SU-DHL-6 (cell line): ENCODE measurements around the gene TEDC1.

Source experiments
- EZH2phosphoT487 ChIP-seq: fragments of 200-600 bp; sonication (generic), shearing (Covaris generic); conservative IDR thresholded peaks from 2 replicates; pipeline ENCODE4 v1.6.1; 2018; ENCODE audit warnings: mild to moderate bottlenecking, antibody characterized with exemption, low read length, moderate library complexity, mixed read lengths
- TF ChIP-seq, protein P1 (sequence below): fragments of 200-600 bp; sonication (generic); IDR thresholded peaks from one replicate; pipeline ENCODE4 v1.5.1; 2017; ENCODE audit warnings: antibody characterized with exemption, mild to moderate bottlenecking, low read length, moderate library complexity; ENCODE audit not compliant: insufficient read depth, poor library complexity, severe bottlenecking

DNA sequence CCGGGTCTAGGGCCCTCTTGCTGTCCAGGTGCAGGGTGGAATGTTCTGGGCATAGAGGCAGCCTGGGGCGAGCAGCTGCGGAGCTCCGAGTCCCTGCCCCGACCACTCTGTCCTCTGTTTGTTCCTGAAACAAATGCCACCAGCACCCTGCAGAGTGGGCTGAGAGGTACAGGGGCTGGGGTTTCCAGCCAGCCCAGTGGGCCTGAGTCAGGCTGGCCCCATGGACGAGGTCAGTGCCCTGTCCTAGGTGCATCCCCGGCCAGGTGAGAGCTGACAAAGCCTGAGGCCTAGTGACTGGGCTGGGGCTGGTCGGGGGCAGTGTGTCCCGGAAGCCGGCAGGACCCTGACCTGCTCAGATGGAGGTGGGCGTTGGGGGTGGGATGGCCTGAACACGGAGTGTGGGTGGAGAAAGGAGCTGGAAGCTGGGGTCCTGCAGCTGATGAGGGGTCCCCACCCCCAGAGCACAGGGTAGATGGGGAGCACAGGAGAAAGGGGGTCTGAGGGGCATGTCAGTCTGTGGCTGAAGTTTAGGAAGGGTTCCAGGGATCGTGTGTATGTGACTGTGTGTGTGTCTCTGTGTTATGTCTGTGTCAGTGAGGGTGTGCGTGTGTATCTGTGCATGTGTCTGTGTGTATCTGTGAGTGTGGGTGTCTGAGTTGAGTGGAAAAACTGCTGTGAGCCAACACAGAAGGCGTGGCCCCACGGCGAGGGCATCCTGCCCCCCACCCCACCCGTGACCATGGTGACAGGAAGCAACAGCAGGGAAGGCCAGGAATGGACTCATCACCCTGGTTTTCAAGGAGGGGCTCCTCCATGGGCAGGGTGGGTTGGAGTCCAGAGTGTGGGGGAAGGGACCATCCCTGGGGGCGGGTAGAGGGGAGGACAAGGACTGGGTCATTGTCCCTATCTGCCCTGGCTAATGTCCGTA lies 6.7 kb upstream of the TEDC1 start:
- TF ChIP-seq, protein P1, sequence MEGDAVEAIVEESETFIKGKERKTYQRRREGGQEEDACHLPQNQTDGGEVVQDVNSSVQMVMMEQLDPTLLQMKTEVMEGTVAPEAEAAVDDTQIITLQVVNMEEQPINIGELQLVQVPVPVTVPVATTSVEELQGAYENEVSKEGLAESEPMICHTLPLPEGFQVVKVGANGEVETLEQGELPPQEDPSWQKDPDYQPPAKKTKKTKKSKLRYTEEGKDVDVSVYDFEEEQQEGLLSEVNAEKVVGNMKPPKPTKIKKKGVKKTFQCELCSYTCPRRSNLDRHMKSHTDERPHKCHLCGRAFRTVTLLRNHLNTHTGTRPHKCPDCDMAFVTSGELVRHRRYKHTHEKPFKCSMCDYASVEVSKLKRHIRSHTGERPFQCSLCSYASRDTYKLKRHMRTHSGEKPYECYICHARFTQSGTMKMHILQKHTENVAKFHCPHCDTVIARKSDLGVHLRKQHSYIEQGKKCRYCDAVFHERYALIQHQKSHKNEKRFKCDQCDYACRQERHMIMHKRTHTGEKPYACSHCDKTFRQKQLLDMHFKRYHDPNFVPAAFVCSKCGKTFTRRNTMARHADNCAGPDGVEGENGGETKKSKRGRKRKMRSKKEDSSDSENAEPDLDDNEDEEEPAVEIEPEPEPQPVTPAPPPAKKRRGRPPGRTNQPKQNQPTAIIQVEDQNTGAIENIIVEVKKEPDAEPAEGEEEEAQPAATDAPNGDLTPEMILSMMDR: no peak
- no peak for TF ChIP-seq EZH2phosphoT487
